Measurements from ENCODE around the gene CTSW. TPM values are rescaled to one million over a fixed set of nuclear protein-coding genes. Genes with fewer than 3 reads are reported as not detected.
A peak's percentile ranks its signal among the peaks of the same experiment; 100 is the strongest.

Gene CTSW
- polyA plus RNA-seq, 3 donors, result 0.71 to 1.3 (median 0.78) TPM

DNA sequence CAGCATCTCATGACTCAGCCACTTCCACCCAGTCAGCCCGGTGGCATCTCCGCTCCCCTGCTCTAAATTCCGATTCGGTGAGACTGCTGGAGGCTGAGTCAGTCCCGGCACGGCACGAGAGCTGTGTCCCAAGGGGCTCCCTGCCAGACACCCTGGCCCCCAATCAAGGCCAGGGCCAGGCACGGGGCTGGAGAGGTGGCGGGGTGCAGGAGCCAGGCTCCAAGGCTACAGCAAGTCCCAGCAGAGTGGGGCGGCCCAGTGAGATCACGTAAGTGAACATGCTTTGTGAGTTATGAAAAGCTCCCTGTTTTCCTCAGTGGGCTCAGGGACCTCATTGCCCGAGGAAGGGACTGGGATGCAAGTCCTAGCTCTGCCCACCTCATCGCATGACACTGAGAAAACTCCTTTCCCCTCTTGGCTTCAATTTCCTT lies 36.2 kb downstream of the CTSW start:
- intact Hi-C loops (cut with micrococcal nuclease), result loop anchor here in 1 of 2 donors (1.0 kb wide), 1 partner anchor 14 kb away; no protein-coding TSS in a partner anchor
- Mint-ChIP-seq H3K4me3 (peak overlapping the region in 1 of 2 donors; percentile 72), H3K36me3 (peaks cover 6 to 8% of the 10 kb centered on the region in 2 donors), H3K9me3 (no peaks in the 10 kb centered on the region), H3K27me3 (ENCODE audit: low read depth in 3 of 3) (peaks cover 0 to 2% (median 0%) of the 10 kb centered on the region in 3 donors), H3K27ac (peak overlapping the region in 4 of 7 donors; percentile 19 to 84 (median 80)), H3K4me1 (peaks cover 59% of the 10 kb centered on the region)
- Histone ChIP-seq H3K79me2 (ENCODE audit: insufficient read depth, low read length) (peaks cover 36% of the 10 kb centered on the region), H4K20me1 (ENCODE audit: insufficient read depth, low read length) (peaks cover 10% of the 10 kb centered on the region), H3K4me2 (replicated peaks; ENCODE audit: extremely low read depth, low read length, poor library complexity, severe bottlenecking) (peak overlapping the region; percentile 68), H3K27me3 (ENCODE audit: control insufficient read depth in 2 of 2, insufficient read depth in 2 of 2, low read length in 2 of 2) (no peaks in the 10 kb centered on the region), H3K4me3 (replicated peaks in 1 of 3; ENCODE audit: low read depth in 2 of 3, low read length in 3 of 3) (peak overlapping the region in 1 of 3 experiments; percentile 44), H3K36me3 (replicated peaks in 1 of 2; ENCODE audit: control insufficient read depth in 1 of 2, insufficient read depth in 2 of 2, low read length in 2 of 2) (no peaks in the 10 kb centered on the region), H2AFZ (ENCODE audit: insufficient read depth, low read depth, low read length, poor library complexity, severe bottlenecking) (no peak overlapping the region), H3K9me3 (replicated peaks in 1 of 2; ENCODE audit: control insufficient read depth in 1 of 2, insufficient read depth in 1 of 2, low read length in 2 of 2) (no peaks in the 10 kb centered on the region), H3K27ac (ENCODE audit: low read depth in 1 of 2, low read length in 2 of 2) (peak overlapping the region; percentile 48 to 85), H3K9ac (ENCODE audit: insufficient read depth, low read length, poor library complexity, severe bottlenecking) (peak overlapping the region; percentile 24), H3K4me1 (ENCODE audit: control insufficient read depth in 1 of 2, insufficient read depth in 2 of 2, low read length in 2 of 2) (peaks cover 63 to 69% of the 10 kb centered on the region in 2 donors)
- whole genome bisulfite sequencing (ENCODE audit: insufficient coverage), result 16% methylated on average over 11 of the region's 13 CpGs
- DNase-seq, result peak; percentile 86 to 96 (median 92)
- TF ChIP-seq, protein P1, sequence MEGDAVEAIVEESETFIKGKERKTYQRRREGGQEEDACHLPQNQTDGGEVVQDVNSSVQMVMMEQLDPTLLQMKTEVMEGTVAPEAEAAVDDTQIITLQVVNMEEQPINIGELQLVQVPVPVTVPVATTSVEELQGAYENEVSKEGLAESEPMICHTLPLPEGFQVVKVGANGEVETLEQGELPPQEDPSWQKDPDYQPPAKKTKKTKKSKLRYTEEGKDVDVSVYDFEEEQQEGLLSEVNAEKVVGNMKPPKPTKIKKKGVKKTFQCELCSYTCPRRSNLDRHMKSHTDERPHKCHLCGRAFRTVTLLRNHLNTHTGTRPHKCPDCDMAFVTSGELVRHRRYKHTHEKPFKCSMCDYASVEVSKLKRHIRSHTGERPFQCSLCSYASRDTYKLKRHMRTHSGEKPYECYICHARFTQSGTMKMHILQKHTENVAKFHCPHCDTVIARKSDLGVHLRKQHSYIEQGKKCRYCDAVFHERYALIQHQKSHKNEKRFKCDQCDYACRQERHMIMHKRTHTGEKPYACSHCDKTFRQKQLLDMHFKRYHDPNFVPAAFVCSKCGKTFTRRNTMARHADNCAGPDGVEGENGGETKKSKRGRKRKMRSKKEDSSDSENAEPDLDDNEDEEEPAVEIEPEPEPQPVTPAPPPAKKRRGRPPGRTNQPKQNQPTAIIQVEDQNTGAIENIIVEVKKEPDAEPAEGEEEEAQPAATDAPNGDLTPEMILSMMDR (IDR thresholded peaks at IDR 0.05), result no peak

DNA sequence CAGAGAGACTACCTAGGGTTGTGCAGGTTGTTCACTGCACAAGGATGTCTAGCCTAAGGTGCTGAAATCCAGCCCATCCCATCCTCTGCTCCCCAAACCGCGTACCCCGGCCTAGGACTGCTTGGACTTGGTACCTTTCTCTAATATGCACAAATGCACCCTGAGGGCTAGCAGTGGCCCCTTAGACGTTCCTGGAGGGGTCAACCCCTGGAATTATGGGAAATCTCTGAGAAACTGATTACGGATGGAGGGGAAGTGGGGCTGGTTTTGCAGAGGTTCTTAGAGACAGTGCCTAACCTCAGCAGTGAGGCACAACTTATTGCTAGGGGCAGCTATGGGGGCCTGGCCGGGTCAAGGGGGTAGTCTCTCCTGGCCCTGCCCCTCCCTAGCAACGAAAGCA lies 36.8 kb downstream of the CTSW start:
- Histone ChIP-seq H3K27me3 (ENCODE audit: control insufficient read depth in 2 of 2, insufficient read depth in 2 of 2, low read length in 2 of 2) (no peaks in the 10 kb centered on the region), H4K20me1 (ENCODE audit: insufficient read depth, low read length) (peaks cover 10% of the 10 kb centered on the region), H3K79me2 (ENCODE audit: insufficient read depth, low read length) (peaks cover 38% of the 10 kb centered on the region), H3K27ac (ENCODE audit: low read depth in 1 of 2, low read length in 2 of 2) (peak overlapping the region; percentile 3 to 85), H3K4me3 (replicated peaks in 1 of 3; ENCODE audit: low read depth in 2 of 3, low read length in 3 of 3) (peak overlapping the region in 1 of 3 experiments; percentile 44), H3K4me2 (replicated peaks; ENCODE audit: extremely low read depth, low read length, poor library complexity, severe bottlenecking) (peak overlapping the region; percentile 68), H3K4me1 (ENCODE audit: control insufficient read depth in 1 of 2, insufficient read depth in 2 of 2, low read length in 2 of 2) (peaks cover 64 to 71% of the 10 kb centered on the region in 2 donors), H2AFZ (ENCODE audit: insufficient read depth, low read depth, low read length, poor library complexity, severe bottlenecking) (no peak overlapping the region), H3K36me3 (replicated peaks in 1 of 2; ENCODE audit: control insufficient read depth in 1 of 2, insufficient read depth in 2 of 2, low read length in 2 of 2) (peaks cover 0 to 2% of the 10 kb centered on the region in 2 donors), H3K9ac (ENCODE audit: insufficient read depth, low read length, poor library complexity, severe bottlenecking) (peak overlapping the region; percentile 24), H3K9me3 (replicated peaks in 1 of 2; ENCODE audit: control insufficient read depth in 1 of 2, insufficient read depth in 1 of 2, low read length in 2 of 2) (no peaks in the 10 kb centered on the region)
- peaks cover 60% of the 10 kb centered on the region for H3K4me1 Mint-ChIP-seq
- no peak for DNase-seq
- no peaks in the 10 kb centered on the region for H3K9me3 Mint-ChIP-seq
- TF ChIP-seq, protein P1 (IDR thresholded peaks at IDR 0.05), result no peak
- H3K27ac Mint-ChIP-seq, result peak overlapping the region in 3 of 7 donors; percentile 19 to 83 (median 78)
- 56% methylated on average over 2 of the region's 7 CpGs for WGBS (ENCODE audit: insufficient coverage)
- intact Hi-C loops (cut with micrococcal nuclease), result loop anchor here in 1 of 2 donors (1.0 kb wide), 1 partner anchor 14 kb away; no protein-coding TSS in a partner anchor
- peak overlapping the region in 1 of 2 donors; percentile 30 for H3K4me3 Mint-ChIP-seq
- peaks cover 0 to 2% (median 0%) of the 10 kb centered on the region in 3 donors for H3K27me3 Mint-ChIP-seq (ENCODE audit: low read depth in 3 of 3)
- H3K36me3 Mint-ChIP-seq, result peaks cover 8% of the 10 kb centered on the region in 2 donors
